ENCODE results near the gene ANKRD60. TPM values are rescaled to one million over a fixed set of nuclear protein-coding genes. Genes with fewer than 3 reads are reported as not detected.

ANKRD60 gene
- total RNA-seq, 4 donors from 2014 or later = not detected

DNA sequence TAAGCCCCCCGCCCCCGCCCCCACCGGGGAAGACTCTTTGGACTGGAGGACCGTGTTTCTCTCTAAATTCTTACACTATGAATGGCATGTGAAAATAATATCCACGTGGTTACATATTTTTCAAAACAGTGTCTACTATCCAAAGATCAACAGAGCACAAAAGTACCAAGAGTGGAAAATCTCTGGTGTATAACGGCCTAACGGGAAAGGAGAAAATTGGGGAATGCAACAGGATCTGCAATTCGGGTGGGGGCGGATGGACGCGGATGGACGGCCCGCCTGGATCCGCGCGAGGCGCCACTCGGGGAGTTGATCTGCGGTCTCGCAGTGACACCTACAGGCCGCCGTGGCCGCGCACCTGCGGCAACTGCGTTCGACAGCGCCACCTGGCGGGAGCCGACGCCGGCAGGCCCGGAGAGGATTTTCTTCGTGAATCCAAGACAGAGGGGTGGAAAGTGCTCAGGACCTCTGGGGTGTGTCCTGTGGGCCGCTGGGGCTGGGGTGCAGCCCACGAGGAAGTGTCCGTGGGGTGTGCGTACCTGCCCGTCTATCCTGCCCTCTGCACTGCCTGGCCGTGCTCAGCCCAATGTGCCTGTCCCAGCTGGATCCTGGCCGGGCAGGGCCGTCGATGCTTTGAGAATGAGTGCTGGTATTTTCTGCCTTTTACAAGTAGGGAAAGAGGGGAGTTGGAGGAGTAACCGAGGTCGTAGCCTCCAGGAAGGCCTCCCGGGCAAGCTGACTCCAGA lies 18.6 kb downstream of the ANKRD60 start:
- Histone ChIP-seq H3K4me1 (no peaks in the 10 kb centered on the region), H3K9me3 (no peaks in the 10 kb centered on the region), H3K27ac (no peak overlapping the region), H3K36me3 (no peaks in the 10 kb centered on the region), H3K4me3 (no peak overlapping the region), H3K27me3 (peaks cover 0 to 7% (median 3%) of the 10 kb centered on the region in 3 donors)
- peak; percentile 46 to 58 for DNase-seq
- in situ Hi-C loops (cut with MboI; ENCODE audit: low sequenced_read_pairs in 4 of 4) (loop anchor here (5.0 to 25.0 kb wide), 7 partner anchors 605 to 848 kb away; partner anchors contain the start of genes RAE1 (in 2 of the 4) and RBM38 (in 2 of the 4)), intact Hi-C loops (cut with DNase I; ENCODE audit: low total_unique reads) (loop anchor here (1.0 to 10.0 kb wide), 3 partner anchors 555 to 696 kb away; no protein-coding TSS in a partner anchor)
- peak; percentile 47 to 80 for ATAC-seq
- TF ChIP-seq, protein P1, sequence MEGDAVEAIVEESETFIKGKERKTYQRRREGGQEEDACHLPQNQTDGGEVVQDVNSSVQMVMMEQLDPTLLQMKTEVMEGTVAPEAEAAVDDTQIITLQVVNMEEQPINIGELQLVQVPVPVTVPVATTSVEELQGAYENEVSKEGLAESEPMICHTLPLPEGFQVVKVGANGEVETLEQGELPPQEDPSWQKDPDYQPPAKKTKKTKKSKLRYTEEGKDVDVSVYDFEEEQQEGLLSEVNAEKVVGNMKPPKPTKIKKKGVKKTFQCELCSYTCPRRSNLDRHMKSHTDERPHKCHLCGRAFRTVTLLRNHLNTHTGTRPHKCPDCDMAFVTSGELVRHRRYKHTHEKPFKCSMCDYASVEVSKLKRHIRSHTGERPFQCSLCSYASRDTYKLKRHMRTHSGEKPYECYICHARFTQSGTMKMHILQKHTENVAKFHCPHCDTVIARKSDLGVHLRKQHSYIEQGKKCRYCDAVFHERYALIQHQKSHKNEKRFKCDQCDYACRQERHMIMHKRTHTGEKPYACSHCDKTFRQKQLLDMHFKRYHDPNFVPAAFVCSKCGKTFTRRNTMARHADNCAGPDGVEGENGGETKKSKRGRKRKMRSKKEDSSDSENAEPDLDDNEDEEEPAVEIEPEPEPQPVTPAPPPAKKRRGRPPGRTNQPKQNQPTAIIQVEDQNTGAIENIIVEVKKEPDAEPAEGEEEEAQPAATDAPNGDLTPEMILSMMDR (IDR thresholded peaks at IDR 0.05 in 4 of 5, conservative IDR thresholded peaks at IDR 0.05 in 1 of 5) = peak; percentile 99 to 100 (median 100)
- no peak for TF ChIP-seq POLR2A (IDR thresholded peaks at IDR 0.05)

DNA sequence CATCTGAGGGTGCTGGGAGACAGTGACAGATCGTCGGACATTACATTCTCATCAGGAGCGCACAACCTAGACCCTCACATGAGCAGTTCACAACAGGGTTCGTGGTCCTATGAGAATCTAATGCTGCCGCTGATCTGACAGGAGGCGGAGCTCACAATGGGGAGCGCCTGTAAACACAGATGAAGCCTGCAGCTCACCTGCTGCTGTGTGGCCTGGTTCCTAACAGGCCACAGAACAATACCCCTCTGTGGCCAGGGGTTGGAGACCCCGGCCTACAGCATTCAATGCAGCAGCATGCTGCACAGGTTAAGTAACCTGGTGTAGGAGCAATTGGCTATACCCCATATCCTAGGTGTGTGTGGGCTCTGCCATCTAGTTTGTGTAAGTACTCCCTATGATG lies 19.5 kb downstream of the ANKRD60 start:
- Histone ChIP-seq H3K4me1 (no peaks in the 10 kb centered on the region), H3K36me3 (no peaks in the 10 kb centered on the region), H3K27me3 (peaks cover 0 to 7% (median 3%) of the 10 kb centered on the region in 3 donors), H3K4me3 (no peak overlapping the region), H3K9me3 (no peaks in the 10 kb centered on the region), H3K27ac (no peak overlapping the region)
- TF ChIP-seq, protein P1 (IDR thresholded peaks at IDR 0.05 in 4 of 5, conservative IDR thresholded peaks at IDR 0.05 in 1 of 5) = no peak
- no peak for TF ChIP-seq POLR2A (IDR thresholded peaks at IDR 0.05)
- intact Hi-C loops (cut with DNase I; ENCODE audit: low total_unique reads) = loop anchor here (1.0 to 10.0 kb wide), 3 partner anchors 554 to 695 kb away; no protein-coding TSS in a partner anchor
- no peak for DNase-seq
- in situ Hi-C loops (cut with MboI; ENCODE audit: low sequenced_read_pairs in 4 of 4) = loop anchor here (5.0 to 25.0 kb wide), 4 partner anchors 607 to 847 kb away; partner anchors contain the start of genes RAE1 (in 2 of the 4) and RBM38 (in 2 of the 4)
- ATAC-seq = no peak

DNA sequence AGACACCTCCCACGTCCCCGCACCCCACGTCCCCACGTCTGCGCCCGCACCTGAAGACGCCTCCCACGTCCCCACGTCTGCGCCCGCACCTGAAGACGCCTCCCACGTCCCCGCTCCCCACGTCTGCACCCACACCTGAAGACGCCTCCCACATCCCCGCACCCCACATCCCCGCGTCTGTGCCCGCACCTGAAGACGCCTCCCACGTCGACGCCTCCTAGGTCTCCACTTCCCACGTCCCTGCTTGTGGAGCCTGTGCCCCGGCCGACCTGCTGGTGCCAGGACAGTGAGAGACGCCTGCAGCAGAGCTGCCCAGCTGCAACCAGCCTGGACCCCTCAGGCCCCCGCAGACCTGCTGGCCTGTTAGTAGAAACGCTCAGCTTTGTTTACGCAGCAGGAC lies 22.6 kb downstream of the ANKRD60 start:
- no peaks in the 10 kb centered on the region for H3K36me3 ChIP-seq
- intact Hi-C loops (cut with DNase I; ENCODE audit: low total_unique reads) (loop anchor here (10.0 kb wide), 1 partner anchor 551 kb away; no protein-coding TSS in a partner anchor), in situ Hi-C loops (cut with MboI; ENCODE audit: low sequenced_read_pairs in 4 of 4) (loop anchor here (5.0 to 25.0 kb wide), 4 partner anchors 604 to 844 kb away; partner anchors contain the start of genes RAE1 (in 2 of the 4) and RBM38 (in 2 of the 4))
- no peaks in the 10 kb centered on the region for H3K9me3 ChIP-seq
- no peak overlapping the region for H3K4me3 ChIP-seq
- TF ChIP-seq, protein P1 (IDR thresholded peaks at IDR 0.05 in 4 of 5, conservative IDR thresholded peaks at IDR 0.05 in 1 of 5) = no peak
- TF ChIP-seq POLR2A (IDR thresholded peaks at IDR 0.05) = no peak
- DNase-seq (no peak), ATAC-seq (no peak)
- no peak overlapping the region for H3K27ac ChIP-seq
- H3K27me3 ChIP-seq = peaks cover 0 to 7% (median 0%) of the 10 kb centered on the region in 3 donors
- H3K4me1 ChIP-seq = no peaks in the 10 kb centered on the region

DNA sequence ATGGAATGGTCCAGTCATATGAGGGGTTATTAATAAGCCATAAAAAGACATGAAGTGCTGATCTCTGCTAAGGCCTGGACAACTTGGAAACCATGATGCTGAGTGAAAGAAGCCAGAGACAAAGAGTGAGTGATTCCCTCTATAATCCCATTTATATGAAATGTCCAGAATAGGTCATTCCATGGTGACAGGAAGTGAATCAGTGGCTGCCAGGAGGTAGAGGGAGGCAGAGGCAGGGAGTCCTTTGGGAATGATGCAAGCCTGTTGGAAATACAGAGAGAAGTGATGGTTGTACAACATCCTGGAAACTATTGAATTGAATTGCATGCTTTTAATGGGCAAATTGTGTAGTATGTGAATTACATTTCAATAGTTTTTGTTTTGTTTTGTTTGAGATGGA lies 26.4 kb downstream of the ANKRD60 start:
- TF ChIP-seq POLR2A (IDR thresholded peaks at IDR 0.05) = no peak
- TF ChIP-seq, protein P1 (IDR thresholded peaks at IDR 0.05 in 4 of 5, conservative IDR thresholded peaks at IDR 0.05 in 1 of 5) = no peak
- in situ Hi-C loops (cut with MboI; ENCODE audit: low sequenced_read_pairs in 4 of 4) = loop anchor here (10.0 to 25.0 kb wide), 3 partner anchors 687 to 840 kb away; partner anchors contain the start of genes RAE1 (in 2 of the 4) and RBM38 (in 2 of the 4)

More for the DNA sequence above, 26.4 kb downstream of the ANKRD60 start:
- H3K27ac ChIP-seq = no peak overlapping the region
- no peak overlapping the region for H3K4me3 ChIP-seq
- H3K36me3 ChIP-seq = no peaks in the 10 kb centered on the region
- intact Hi-C loops (cut with DNase I; ENCODE audit: low total_unique reads) = loop anchor here (10.0 kb wide), 1 partner anchor 547 kb away; no protein-coding TSS in a partner anchor
- no peaks in the 10 kb centered on the region for H3K4me1 ChIP-seq
- ATAC-seq (no peak), DNase-seq (no peak)
- no peaks in the 10 kb centered on the region for H3K9me3 ChIP-seq
- H3K27me3 ChIP-seq = no peaks in the 10 kb centered on the region
